Neural cell (in vitro differentiated cells): ENCODE results near the gene ECM2. TPM values are rescaled to one million over a fixed set of nuclear protein-coding genes. Genes with fewer than 3 reads are reported as not detected.

Source experiments
- H2AFZ ChIP-seq: fragments of 200-600, 300-800 bp; sonication (generic), shearing (Covaris generic); 2 replicates; pipeline ENCODE4 v1.6.0; 2014; ENCODE audit warnings: low read depth, mild to moderate bottlenecking, antibody characterized with exemption, low read length, moderate library complexity
- H3F3A ChIP-seq: fragments of 200-600 bp; shearing (Covaris generic); 2 replicates; pipeline ENCODE4 v1.6.1; 2016; ENCODE audit warnings: mild to moderate bottlenecking, moderate library complexity, mixed read lengths, antibody characterized with exemption, low read length; ENCODE audit not compliant: insufficient read depth, poor library complexity, severe bottlenecking
- H3K27ac ChIP-seq: fragments of 200-600, 300-800 bp; sonication (generic), shearing (Covaris generic); 2 replicates; pipeline ENCODE4 v1.5.1; 2014; ENCODE audit warnings: mild to moderate bottlenecking, low read length, moderate library complexity
- H3K27me3 ChIP-seq: fragments of 300-800, 200-600 bp; sonication (generic), shearing (Covaris generic); 2 replicates; pipeline ENCODE4 v1.6.0; 2014; ENCODE audit warnings: mild to moderate bottlenecking, low read depth, low read length, moderate library complexity; ENCODE audit not compliant: insufficient read depth
- H3K36me3 ChIP-seq: fragments of 300-800, 200-600 bp; sonication (generic), shearing (Covaris generic); 2 replicates; pipeline ENCODE4 v1.5.1; 2014; ENCODE audit warnings: mild to moderate bottlenecking, antibody characterized with exemption, low read length, moderate library complexity; ENCODE audit not compliant: insufficient read depth
- H3K4me2 ChIP-seq: fragments of 300-800, 200-600 bp; sonication (generic), shearing (Covaris generic); 2 replicates; pipeline ENCODE4 v1.6.0; 2014; ENCODE audit warnings: mild to moderate bottlenecking, low read length
- H3K4me3 ChIP-seq: fragments of 300-800, 200-600 bp; sonication (generic), shearing (Covaris generic); 2 replicates; pipeline ENCODE4 v1.5.1; 2014; ENCODE audit warnings: mild to moderate bottlenecking, low read length, moderate library complexity
- H3K79me2 ChIP-seq: fragments of 200-600 bp; shearing (Covaris generic); replicated peaks from 2 replicates; pipeline ENCODE4 v1.6.0; 2014; ENCODE audit warnings: mild to moderate bottlenecking, low read length, moderate library complexity; ENCODE audit not compliant: insufficient read depth
- H3K9ac ChIP-seq: fragments of 300-800, 200-600 bp; sonication (generic), shearing (Covaris generic); 2 replicates; pipeline ENCODE4 v1.6.1; 2016; ENCODE audit warnings: mild to moderate bottlenecking, low read length, mixed read lengths
- H3K9me2 ChIP-seq: fragments of 200-600 bp; shearing (Covaris generic); 2 replicates; pipeline ENCODE4 v1.6.1; 2016; ENCODE audit warnings: mild to moderate bottlenecking, low read length, mixed read lengths; ENCODE audit not compliant: insufficient read depth
- H3K9me3 ChIP-seq: fragments of 200-600, 300-800 bp; sonication (generic), shearing (Covaris generic); 2 replicates; pipeline ENCODE4 v1.6.1; 2016; ENCODE audit warnings: mild to moderate bottlenecking, mixed run types, low read length, moderate library complexity, mixed read lengths
- H4K20me1 ChIP-seq: fragments of 200-600 bp; shearing (Covaris generic); 2 replicates; pipeline ENCODE4 v1.6.1; 2016; ENCODE audit warnings: mild to moderate bottlenecking, mixed run types; ENCODE audit not compliant: insufficient read depth
- EP300 ChIP-seq: fragments of 450-650 bp; conservative IDR thresholded peaks from 2 replicates; pipeline ENCODE4 v1.6.1; 2014; ENCODE audit warnings: antibody characterized with exemption, mild to moderate bottlenecking, moderate library complexity; ENCODE audit not compliant: poor library complexity, severe bottlenecking
- EZH2 ChIP-seq: fragments of 200-600, 300-800 bp; shearing (Covaris generic), sonication (generic); IDR thresholded peaks from 2 replicates; pipeline ENCODE4 v1.6.1; 2014; ENCODE audit warnings: antibody characterized with exemption, low read length, borderline replicate concordance, mild to moderate bottlenecking; ENCODE audit not compliant: insufficient read depth, poor library complexity, severe bottlenecking
- MXI1 ChIP-seq: fragments of 450-650 bp; conservative IDR thresholded peaks from 2 replicates; pipeline ENCODE4 v1.6.1; 2014; ENCODE audit warnings: antibody characterized with exemption, mild to moderate bottlenecking; ENCODE audit not compliant: poor library complexity, severe bottlenecking
- POLR2AphosphoS5 ChIP-seq: IDR thresholded peaks from 2 replicates; pipeline ENCODE4 v1.6.1; 2012
- RAD21 ChIP-seq: fragments of 450-650 bp; conservative IDR thresholded peaks from 2 replicates; pipeline ENCODE4 v1.6.1; 2014; ENCODE audit warnings: antibody characterized with exemption, mild to moderate bottlenecking, moderate library complexity
- SMC3 ChIP-seq: fragments of 450-650 bp; conservative IDR thresholded peaks from 2 replicates; pipeline ENCODE4 v1.6.1; 2014; ENCODE audit warnings: antibody characterized with exemption, mild to moderate bottlenecking, moderate library complexity; ENCODE audit not compliant: poor library complexity
- TAF1 ChIP-seq: IDR thresholded peaks from 2 replicates; pipeline ENCODE4 v1.6.1; 2012; ENCODE audit warnings: low read depth
- polyA plus RNA-seq: library from polyadenylated mRNA; depleted of rRNA; stranded (reverse); fragments of >200 nt; gene quantifications from 2 replicates; pipeline ENCODE4 v1.2.3, GENCODE V29; 2014
- TF ChIP-seq, protein P1 (sequence below): IDR thresholded peaks from 2 replicates; pipeline ENCODE4 v1.6.1; 2012; ENCODE audit warnings: borderline replicate concordance
- TF ChIP-seq, protein P2 (sequence below): fragments of 450-650 bp; IDR thresholded peaks from 2 replicates; pipeline ENCODE4 v1.5.1; 2014; ENCODE audit warnings: antibody characterized with exemption, mild to moderate bottlenecking, moderate library complexity; ENCODE audit not compliant: poor library complexity, severe bottlenecking

The ECM2 gene
- polyA plus RNA-seq, 1 donor from 2014 or later = not detected

DNA sequence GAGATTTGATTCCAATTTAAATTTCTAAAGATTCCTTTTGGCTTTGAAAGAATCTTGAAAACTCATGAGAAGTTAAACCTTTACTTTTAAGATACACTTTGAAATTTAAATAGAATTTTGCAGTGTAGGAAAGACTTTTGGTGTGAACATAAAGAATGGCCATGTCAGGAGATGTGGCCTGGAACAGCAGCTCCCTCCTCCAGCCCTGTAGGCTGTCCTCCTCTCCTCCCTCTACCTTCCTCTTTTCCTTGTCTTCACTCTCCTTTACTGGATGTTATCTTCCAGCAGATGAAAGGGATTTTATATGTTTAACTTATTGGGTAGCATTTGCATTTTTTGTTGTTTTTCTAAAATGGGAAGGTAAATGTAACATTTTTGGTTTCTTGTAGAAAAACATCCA is 72.4 kb downstream of the ECM2 start:
- Histone ChIP-seq H3K9me2 (no peaks in the 10 kb centered on the region), H3K4me2 (no peak overlapping the region), H3K9me3 (no peaks in the 10 kb centered on the region), H4K20me1 (no peaks in the 10 kb centered on the region), H3K4me3 (no peak overlapping the region), H2AFZ (no peak overlapping the region), H3K27me3 (no peaks in the 10 kb centered on the region), H3K79me2 (no peaks in the 10 kb centered on the region), H3K27ac (no peak overlapping the region), H3K36me3 (no peaks in the 10 kb centered on the region), H3K9ac (no peak overlapping the region), H3F3A (no peaks in the 10 kb centered on the region)
- TF ChIP-seq EZH2 (no peak), SMC3 (no peak), EP300 (no peak), RAD21 (no peak), TAF1 (no peak), POLR2AphosphoS5 (no peak), MXI1 (no peak)
- TF ChIP-seq, protein P1, sequence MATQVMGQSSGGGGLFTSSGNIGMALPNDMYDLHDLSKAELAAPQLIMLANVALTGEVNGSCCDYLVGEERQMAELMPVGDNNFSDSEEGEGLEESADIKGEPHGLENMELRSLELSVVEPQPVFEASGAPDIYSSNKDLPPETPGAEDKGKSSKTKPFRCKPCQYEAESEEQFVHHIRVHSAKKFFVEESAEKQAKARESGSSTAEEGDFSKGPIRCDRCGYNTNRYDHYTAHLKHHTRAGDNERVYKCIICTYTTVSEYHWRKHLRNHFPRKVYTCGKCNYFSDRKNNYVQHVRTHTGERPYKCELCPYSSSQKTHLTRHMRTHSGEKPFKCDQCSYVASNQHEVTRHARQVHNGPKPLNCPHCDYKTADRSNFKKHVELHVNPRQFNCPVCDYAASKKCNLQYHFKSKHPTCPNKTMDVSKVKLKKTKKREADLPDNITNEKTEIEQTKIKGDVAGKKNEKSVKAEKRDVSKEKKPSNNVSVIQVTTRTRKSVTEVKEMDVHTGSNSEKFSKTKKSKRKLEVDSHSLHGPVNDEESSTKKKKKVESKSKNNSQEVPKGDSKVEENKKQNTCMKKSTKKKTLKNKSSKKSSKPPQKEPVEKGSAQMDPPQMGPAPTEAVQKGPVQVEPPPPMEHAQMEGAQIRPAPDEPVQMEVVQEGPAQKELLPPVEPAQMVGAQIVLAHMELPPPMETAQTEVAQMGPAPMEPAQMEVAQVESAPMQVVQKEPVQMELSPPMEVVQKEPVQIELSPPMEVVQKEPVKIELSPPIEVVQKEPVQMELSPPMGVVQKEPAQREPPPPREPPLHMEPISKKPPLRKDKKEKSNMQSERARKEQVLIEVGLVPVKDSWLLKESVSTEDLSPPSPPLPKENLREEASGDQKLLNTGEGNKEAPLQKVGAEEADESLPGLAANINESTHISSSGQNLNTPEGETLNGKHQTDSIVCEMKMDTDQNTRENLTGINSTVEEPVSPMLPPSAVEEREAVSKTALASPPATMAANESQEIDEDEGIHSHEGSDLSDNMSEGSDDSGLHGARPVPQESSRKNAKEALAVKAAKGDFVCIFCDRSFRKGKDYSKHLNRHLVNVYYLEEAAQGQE = no peak
- TF ChIP-seq, protein P2, sequence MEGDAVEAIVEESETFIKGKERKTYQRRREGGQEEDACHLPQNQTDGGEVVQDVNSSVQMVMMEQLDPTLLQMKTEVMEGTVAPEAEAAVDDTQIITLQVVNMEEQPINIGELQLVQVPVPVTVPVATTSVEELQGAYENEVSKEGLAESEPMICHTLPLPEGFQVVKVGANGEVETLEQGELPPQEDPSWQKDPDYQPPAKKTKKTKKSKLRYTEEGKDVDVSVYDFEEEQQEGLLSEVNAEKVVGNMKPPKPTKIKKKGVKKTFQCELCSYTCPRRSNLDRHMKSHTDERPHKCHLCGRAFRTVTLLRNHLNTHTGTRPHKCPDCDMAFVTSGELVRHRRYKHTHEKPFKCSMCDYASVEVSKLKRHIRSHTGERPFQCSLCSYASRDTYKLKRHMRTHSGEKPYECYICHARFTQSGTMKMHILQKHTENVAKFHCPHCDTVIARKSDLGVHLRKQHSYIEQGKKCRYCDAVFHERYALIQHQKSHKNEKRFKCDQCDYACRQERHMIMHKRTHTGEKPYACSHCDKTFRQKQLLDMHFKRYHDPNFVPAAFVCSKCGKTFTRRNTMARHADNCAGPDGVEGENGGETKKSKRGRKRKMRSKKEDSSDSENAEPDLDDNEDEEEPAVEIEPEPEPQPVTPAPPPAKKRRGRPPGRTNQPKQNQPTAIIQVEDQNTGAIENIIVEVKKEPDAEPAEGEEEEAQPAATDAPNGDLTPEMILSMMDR = no peak

DNA sequence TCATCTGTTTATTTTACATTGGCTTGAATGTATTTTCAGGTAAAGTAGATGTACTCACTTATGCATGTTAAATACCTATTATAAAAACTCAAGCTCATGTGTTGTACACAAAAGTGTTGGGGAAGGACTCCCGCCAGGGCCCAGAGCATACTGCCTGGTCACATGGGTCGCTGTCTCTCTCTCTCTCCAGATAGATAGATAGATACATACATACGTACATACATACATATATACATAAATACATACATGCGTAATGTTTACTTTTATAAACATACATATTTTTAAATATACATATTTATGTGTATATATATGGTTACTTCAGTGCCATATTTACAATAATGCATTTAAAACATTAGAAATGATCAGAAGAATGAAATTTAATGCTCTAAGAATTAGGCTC is 78.2 kb downstream of the ECM2 start:
- no peak for TF ChIP-seq SMC3
- no peak for TF ChIP-seq EZH2
- TF ChIP-seq, protein P2 = no peak
- no peak for TF ChIP-seq TAF1
- TF ChIP-seq, protein P1 = no peak
- TF ChIP-seq MXI1 = no peak
- TF ChIP-seq POLR2AphosphoS5 = no peak
- TF ChIP-seq RAD21 = no peak
- Histone ChIP-seq H3K9me3 (no peaks in the 10 kb centered on the region), H3K27ac (no peak overlapping the region), H3K79me2 (no peaks in the 10 kb centered on the region), H4K20me1 (no peaks in the 10 kb centered on the region), H3K4me2 (no peak overlapping the region), H3K27me3 (no peaks in the 10 kb centered on the region), H2AFZ (no peak overlapping the region), H3K9ac (no peak overlapping the region), H3K36me3 (no peaks in the 10 kb centered on the region), H3K9me2 (no peaks in the 10 kb centered on the region), H3K4me3 (no peak overlapping the region), H3F3A (no peaks in the 10 kb centered on the region)
